KMS-11 (cell line): ENCODE data around the gene NUP62CL.

ENCODE experiments used
- H2AFZ ChIP-seq: fragments of 200-600 bp; sonication (generic); 2 replicates; pipeline ENCODE4 v1.6.1; 2016; ENCODE audit warnings: antibody characterized with exemption, mixed run types, low read depth
- H3K27ac ChIP-seq: fragments of 200-600 bp; sonication (generic); 2 replicates; pipeline ENCODE4 v1.6.1; 2016; ENCODE audit warnings: mild to moderate bottlenecking, mixed run types
- H3K27me3 ChIP-seq: fragments of 200-600 bp; sonication (generic); 2 replicates; pipeline ENCODE4 v1.6.1; 2017; ENCODE audit warnings: mild to moderate bottlenecking, low read depth, mixed run types, moderate library complexity; ENCODE audit not compliant: insufficient read depth
- H3K36me3 ChIP-seq: fragments of 200-600 bp; sonication (generic); 2 replicates; pipeline ENCODE4 v1.6.1; 2017; ENCODE audit warnings: mild to moderate bottlenecking, mixed run types; ENCODE audit not compliant: insufficient read depth
- H3K4me1 ChIP-seq: fragments of 200-600 bp; sonication (generic); 2 replicates; pipeline ENCODE4 v1.6.1; 2016; ENCODE audit warnings: mild to moderate bottlenecking, low read depth, mixed run types; ENCODE audit not compliant: poor library complexity, severe bottlenecking
- H3K4me2 ChIP-seq: fragments of 200-600 bp; sonication (generic); 2 replicates; pipeline ENCODE4 v1.7.0; 2016; ENCODE audit warnings: mild to moderate bottlenecking, mixed run types
- H3K4me3 ChIP-seq: fragments of 200-600 bp; sonication (generic); IDR thresholded peaks from 2 replicates; pipeline ENCODE4 v1.6.1; 2017; ENCODE audit warnings: low read depth, low read length, mixed read lengths; ENCODE audit not compliant: insufficient read depth
- H3K79me2 ChIP-seq: fragments of 200-600 bp; sonication (generic); 2 replicates; pipeline ENCODE4 v1.6.1; 2016; ENCODE audit warnings: low read depth, mixed run types; ENCODE audit not compliant: insufficient read depth
- H3K9ac ChIP-seq: fragments of 200-600 bp; sonication (generic); 2 replicates; pipeline ENCODE4 v1.6.1; 2016; ENCODE audit warnings: mild to moderate bottlenecking, mixed run types
- H4K20me1 ChIP-seq: fragments of 200-600 bp; sonication (generic); 2 replicates; pipeline ENCODE4 v1.6.1; 2016; ENCODE audit warnings: mild to moderate bottlenecking, mixed run types; ENCODE audit not compliant: insufficient read depth
- CTCF ChIP-seq: fragments of 200-600 bp; sonication (generic); conservative IDR thresholded peaks from 2 replicates; pipeline ENCODE4 v1.6.1; 2017; ENCODE audit warnings: low read depth, mild to moderate bottlenecking, antibody characterized with exemption, low read length, moderate library complexity, mixed read lengths

Gene NUP62CL

DNA sequence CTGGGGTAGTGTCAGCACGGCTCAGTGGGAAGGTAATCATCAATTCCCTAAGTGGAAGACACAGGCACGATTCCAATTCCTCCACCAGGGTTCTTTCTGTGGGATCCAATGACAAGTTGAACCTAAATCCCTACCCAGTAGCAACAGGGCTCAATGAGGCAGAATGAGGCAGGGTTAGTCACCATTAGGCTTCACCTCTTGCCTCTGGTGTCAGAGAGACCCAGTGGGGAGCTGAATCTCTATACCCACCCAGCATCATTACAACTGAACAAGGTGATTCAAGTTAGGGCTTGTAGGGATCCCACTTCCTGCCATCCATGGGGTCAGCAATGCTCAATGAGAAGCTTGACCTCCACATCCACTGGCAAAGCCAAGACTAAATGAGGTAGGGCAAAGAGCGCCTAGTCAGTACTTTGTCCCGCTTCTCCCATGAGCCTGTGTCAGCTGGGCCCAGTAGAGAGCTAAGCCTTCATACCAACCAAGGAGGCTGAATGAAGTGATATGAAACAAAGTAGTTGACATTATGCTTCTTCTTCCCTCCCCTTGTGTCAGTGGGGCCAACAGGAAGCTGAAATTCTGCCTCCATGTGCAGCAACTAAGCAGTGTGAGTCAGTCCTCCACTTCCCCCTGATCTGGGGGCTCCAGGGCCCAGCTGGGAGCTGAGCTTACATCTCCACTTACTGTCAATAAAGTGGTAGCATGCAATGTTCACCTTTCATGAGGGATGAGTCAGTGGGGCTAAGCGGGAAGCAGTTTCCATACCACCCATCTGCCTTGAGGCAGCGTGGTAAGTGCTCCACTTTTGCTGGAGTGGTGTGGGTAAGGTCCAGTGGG, 51.2 kb downstream of the NUP62CL start:
- Histone ChIP-seq H3K4me3 (no peak overlapping the region), H3K4me2 (no peak overlapping the region), H3K4me1 (no peaks in the 10 kb centered on the region), H2AFZ (no peak overlapping the region), H4K20me1 (no peaks in the 10 kb centered on the region), H3K27ac (no peak overlapping the region), H3K79me2 (no peaks in the 10 kb centered on the region), H3K36me3 (no peaks in the 10 kb centered on the region), H3K27me3 (no peaks in the 10 kb centered on the region), H3K9ac (no peak overlapping the region)
- TF ChIP-seq CTCF = no peak

DNA sequence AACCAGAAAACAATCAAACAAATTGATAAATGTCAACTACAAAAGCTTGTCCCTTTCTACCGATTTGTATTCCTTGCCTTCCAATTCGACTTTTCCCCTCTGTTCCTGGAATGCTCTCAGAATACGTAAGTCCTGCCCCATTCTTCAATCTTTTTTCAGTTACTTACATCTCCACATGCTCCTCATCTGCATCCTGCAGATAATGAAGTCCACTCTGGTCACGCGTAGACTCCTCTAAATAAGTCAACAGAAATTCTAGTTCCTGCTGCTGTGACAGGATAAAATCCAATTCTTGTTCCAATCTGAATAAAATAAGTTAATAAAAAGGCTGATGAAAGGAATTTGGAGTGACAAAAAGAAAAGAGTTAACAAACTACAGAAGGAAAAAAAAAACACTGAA, 53.2 kb downstream of the NUP62CL start:
- Histone ChIP-seq H3K4me3 (no peak overlapping the region), H3K36me3 (no peaks in the 10 kb centered on the region), H4K20me1 (no peaks in the 10 kb centered on the region), H3K27ac (no peak overlapping the region), H3K4me1 (no peaks in the 10 kb centered on the region), H3K4me2 (no peak overlapping the region), H3K9ac (no peak overlapping the region), H3K27me3 (no peaks in the 10 kb centered on the region), H3K79me2 (no peaks in the 10 kb centered on the region), H2AFZ (no peak overlapping the region)
- no peak for TF ChIP-seq CTCF

- no peak for TF ChIP-seq CTCF
- no peak overlapping the region for H3K27ac ChIP-seq
- no peaks in the 10 kb centered on the region for H4K20me1 ChIP-seq
Observed at GRCh38 chrX:107146670-107147069, 59.6 kb downstream of the NUP62CL start.

GRCh38 chrX:107135965-107136307, 70.3 kb downstream of the NUP62CL start:
- Histone ChIP-seq H3K36me3 (no peaks in the 10 kb centered on the region), H3K4me2 (no peak overlapping the region), H3K79me2 (no peaks in the 10 kb centered on the region), H4K20me1 (no peaks in the 10 kb centered on the region), H3K9ac (no peak overlapping the region), H3K27ac (no peak overlapping the region), H3K4me1 (no peaks in the 10 kb centered on the region), H3K27me3 (no peaks in the 10 kb centered on the region), H2AFZ (no peak overlapping the region), H3K4me3 (no peak overlapping the region)
- TF ChIP-seq CTCF = no peak

More at GRCh38 chrX:107146670-107147069, 59.6 kb downstream of the NUP62CL start:
- no peak overlapping the region for H3K4me3 ChIP-seq
- H3K36me3 ChIP-seq = no peaks in the 10 kb centered on the region
- no peak overlapping the region for H2AFZ ChIP-seq
- H3K4me2 ChIP-seq = no peak overlapping the region
- no peaks in the 10 kb centered on the region for H3K4me1 ChIP-seq
- no peaks in the 10 kb centered on the region for H3K27me3 ChIP-seq
- no peaks in the 10 kb centered on the region for H3K79me2 ChIP-seq
- no peak overlapping the region for H3K9ac ChIP-seq
